Measurements from ENCODE around the gene SPAG9.

- no peak for TF ChIP-seq POLR2A (IDR thresholded peaks at IDR 0.05; ENCODE audit: low read depth, low read length)
- TF ChIP-seq POLR2AphosphoS5 (IDR thresholded peaks at IDR 0.05; ENCODE audit: low read depth, low read length) = no peak
- TF ChIP-seq TAF1 (IDR thresholded peaks at IDR 0.05; ENCODE audit: borderline replicate concordance, low read depth, low read length) = no peak
These were observed 92.3 kb downstream of the SPAG9 start for GRCh38 chr17:51028176-51028863.

Data from GM12892 (cell line).